H1 (cell line): ENCODE results near the gene GCK. TPM values are rescaled to one million over a fixed set of nuclear protein-coding genes. Genes with fewer than 3 reads are reported as not detected.

ENCODE experiments used
- HDAC2 ChIP-seq, 2 experiments: fragments of 300-600 bp in 1 of 2; sonication (generic) in 1 of 2; IDR thresholded peaks; 2 replicates each; pipeline ENCODE4 v1.6.1; 2011 to 2012; ENCODE audit warnings: low read depth in 2 of 2, low read length in 2 of 2, mild to moderate bottlenecking in 2 of 2, moderate library complexity in 2 of 2, borderline replicate concordance in 1 of 2, inconsistent platforms in 1 of 2
- POLR2A ChIP-seq, 2 experiments: IDR thresholded peaks; 1 replicate in 1 of 2; 2 replicates in 1 of 2; pipeline ENCODE4 v1.6.1; 2011; ENCODE audit warnings: low read depth in 2 of 2, low read length in 2 of 2, mild to moderate bottlenecking in 2 of 2; ENCODE audit errors: control extremely low read depth in 1 of 2
- polyA plus RNA-seq, 7 experiments: library from polyadenylated mRNA; depleted of rRNA in 3 of 7; stranded (reverse) in 5 of 7; unstranded in 2 of 7; fragments of >200 nt in 5 of 7; fragments of 200-250 nt in 2 of 7; gene quantifications; 1 replicate in 5 of 7; 2 replicates in 1 of 7; 4 replicates in 1 of 7; pipeline versions ENCODE4 v1.2.1 to v1.2.3, GENCODE V29; 2011 to 2013; ENCODE audit warnings: missing spikeins in 2 of 7, mixed read lengths in 2 of 7
- total RNA-seq: library from RNA; stranded (reverse); fragmentation: NEBNext Ultra II Directional; extraction: Animal tissue kit (Norgen Biotek cat#: 25700); gene quantifications from 2 replicates; pipeline ENCODE4 v1.2.1, GENCODE V29; 2021
- TF ChIP-seq, protein P1 (sequence below): IDR thresholded peaks from 2 replicates; pipeline ENCODE4 v1.6.1; 2012; ENCODE audit warnings: inconsistent platforms
- TF ChIP-seq, protein P2 (sequence below), 3 experiments: IDR thresholded peaks; 1 replicate in 2 of 3; 2 replicates in 1 of 3; pipeline versions ENCODE4 v1.5.1 to v1.6.1; 2011; ENCODE audit warnings: low read length in 3 of 3, mild to moderate bottlenecking in 3 of 3, inconsistent platforms in 2 of 3, low read depth in 1 of 3, moderate library complexity in 1 of 3; ENCODE audit not compliant: insufficient read depth in 1 of 3; ENCODE audit errors: control extremely low read depth in 1 of 3

The GCK gene
- total and polyA plus RNA-seq, 2 of the 8 experiments (the other 6 are each of a cell fraction or from before 2014, with no cell fraction given), result 2.4 to 4.9 TPM

DNA sequence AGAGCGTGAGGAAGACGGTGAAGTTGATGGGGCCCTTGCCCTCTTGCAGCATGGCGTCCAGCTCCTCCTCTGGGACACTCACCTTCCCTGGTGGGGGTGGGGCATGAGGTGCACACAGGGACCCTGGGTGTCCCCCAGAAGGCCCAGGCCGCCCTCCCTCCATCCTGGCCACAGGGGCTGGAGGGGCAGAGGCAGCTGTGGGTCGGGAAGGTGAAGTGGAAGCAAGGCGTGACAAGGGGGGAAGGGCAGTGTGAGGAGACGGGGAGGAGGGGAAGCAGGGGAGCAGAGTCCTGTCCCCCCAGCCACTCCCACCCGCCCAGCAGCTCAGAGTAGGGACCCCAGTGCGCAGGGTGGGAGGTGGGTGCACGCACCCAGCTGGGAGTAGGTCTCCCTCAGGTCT lies 48.9 kb downstream of the GCK start (continued):
- no peak for TF ChIP-seq HDAC2 (IDR thresholded peaks at IDR 0.05; ENCODE audit: borderline replicate concordance in 1 of 2, low read depth in 2 of 2, low read length in 2 of 2)
- TF ChIP-seq, protein P1, sequence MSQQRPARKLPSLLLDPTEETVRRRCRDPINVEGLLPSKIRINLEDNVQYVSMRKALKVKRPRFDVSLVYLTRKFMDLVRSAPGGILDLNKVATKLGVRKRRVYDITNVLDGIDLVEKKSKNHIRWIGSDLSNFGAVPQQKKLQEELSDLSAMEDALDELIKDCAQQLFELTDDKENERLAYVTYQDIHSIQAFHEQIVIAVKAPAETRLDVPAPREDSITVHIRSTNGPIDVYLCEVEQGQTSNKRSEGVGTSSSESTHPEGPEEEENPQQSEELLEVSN, result no peak
- TF ChIP-seq, protein P2, sequence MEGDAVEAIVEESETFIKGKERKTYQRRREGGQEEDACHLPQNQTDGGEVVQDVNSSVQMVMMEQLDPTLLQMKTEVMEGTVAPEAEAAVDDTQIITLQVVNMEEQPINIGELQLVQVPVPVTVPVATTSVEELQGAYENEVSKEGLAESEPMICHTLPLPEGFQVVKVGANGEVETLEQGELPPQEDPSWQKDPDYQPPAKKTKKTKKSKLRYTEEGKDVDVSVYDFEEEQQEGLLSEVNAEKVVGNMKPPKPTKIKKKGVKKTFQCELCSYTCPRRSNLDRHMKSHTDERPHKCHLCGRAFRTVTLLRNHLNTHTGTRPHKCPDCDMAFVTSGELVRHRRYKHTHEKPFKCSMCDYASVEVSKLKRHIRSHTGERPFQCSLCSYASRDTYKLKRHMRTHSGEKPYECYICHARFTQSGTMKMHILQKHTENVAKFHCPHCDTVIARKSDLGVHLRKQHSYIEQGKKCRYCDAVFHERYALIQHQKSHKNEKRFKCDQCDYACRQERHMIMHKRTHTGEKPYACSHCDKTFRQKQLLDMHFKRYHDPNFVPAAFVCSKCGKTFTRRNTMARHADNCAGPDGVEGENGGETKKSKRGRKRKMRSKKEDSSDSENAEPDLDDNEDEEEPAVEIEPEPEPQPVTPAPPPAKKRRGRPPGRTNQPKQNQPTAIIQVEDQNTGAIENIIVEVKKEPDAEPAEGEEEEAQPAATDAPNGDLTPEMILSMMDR (IDR thresholded peaks at IDR 0.05; ENCODE audit: control extremely low read depth in 1 of 3, insufficient read depth in 1 of 3, low read depth in 1 of 3, low read length in 3 of 3), result no peak
- no peak for TF ChIP-seq POLR2A (IDR thresholded peaks at IDR 0.05; ENCODE audit: control extremely low read depth in 1 of 2, low read depth in 2 of 2, low read length in 2 of 2)
- TF ChIP-seq, all 59 proteins: peak for 0
